OCI-LY3 (cell line): ENCODE data around the gene TK2.

Experiments
- EZH2phosphoT487 ChIP-seq: fragments of 200-600 bp; shearing (Covaris generic); IDR thresholded peaks from 2 replicates; pipeline ENCODE4 v1.6.1; 2018; ENCODE audit warnings: antibody characterized with exemption, mixed run types, low read depth
- TF ChIP-seq, protein P1 (sequence below): fragments of 200-600, 300-600 bp; sonication (generic); IDR thresholded peaks from 2 replicates; pipeline ENCODE4 v1.5.1; 2014; ENCODE audit warnings: antibody characterized with exemption, low read length, low read depth

DNA sequence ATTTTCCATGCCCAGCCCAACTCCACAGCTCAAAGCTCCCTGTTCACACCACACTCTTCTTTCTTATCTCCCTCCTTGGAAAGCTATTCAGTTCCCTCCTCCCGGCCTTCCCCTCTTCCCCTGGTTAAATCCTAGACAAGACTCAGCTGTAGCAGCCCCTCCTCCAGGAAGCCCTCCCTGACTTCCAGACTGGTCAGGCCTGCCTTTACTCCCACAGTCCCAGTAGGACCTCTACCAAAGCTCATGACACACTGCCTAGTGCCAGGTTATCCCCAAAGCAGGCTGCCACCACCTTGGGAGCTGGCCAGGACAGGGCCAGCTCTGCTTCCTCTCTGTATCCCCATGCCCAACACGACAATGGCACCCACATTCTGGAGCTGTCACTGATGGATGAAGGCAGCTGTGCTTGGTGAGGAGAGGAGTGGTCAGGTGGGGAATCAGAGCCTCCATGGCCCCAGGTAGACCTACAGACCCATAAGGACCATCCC is 72.8 kb downstream of the TK2 start:
- TF ChIP-seq, protein P1, sequence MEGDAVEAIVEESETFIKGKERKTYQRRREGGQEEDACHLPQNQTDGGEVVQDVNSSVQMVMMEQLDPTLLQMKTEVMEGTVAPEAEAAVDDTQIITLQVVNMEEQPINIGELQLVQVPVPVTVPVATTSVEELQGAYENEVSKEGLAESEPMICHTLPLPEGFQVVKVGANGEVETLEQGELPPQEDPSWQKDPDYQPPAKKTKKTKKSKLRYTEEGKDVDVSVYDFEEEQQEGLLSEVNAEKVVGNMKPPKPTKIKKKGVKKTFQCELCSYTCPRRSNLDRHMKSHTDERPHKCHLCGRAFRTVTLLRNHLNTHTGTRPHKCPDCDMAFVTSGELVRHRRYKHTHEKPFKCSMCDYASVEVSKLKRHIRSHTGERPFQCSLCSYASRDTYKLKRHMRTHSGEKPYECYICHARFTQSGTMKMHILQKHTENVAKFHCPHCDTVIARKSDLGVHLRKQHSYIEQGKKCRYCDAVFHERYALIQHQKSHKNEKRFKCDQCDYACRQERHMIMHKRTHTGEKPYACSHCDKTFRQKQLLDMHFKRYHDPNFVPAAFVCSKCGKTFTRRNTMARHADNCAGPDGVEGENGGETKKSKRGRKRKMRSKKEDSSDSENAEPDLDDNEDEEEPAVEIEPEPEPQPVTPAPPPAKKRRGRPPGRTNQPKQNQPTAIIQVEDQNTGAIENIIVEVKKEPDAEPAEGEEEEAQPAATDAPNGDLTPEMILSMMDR, result no peak
- TF ChIP-seq EZH2phosphoT487, result no peak
